NCI-H128 (cell line): Measurements from ENCODE around the gene KEAP1.

Experiments used
- DNase-seq: peaks from one replicate; lab custom pipeline; 2025; ENCODE audit not compliant: unreplicated experiment; lab: John Stamatoyannopoulos, UW

Gene KEAP1

DNA sequence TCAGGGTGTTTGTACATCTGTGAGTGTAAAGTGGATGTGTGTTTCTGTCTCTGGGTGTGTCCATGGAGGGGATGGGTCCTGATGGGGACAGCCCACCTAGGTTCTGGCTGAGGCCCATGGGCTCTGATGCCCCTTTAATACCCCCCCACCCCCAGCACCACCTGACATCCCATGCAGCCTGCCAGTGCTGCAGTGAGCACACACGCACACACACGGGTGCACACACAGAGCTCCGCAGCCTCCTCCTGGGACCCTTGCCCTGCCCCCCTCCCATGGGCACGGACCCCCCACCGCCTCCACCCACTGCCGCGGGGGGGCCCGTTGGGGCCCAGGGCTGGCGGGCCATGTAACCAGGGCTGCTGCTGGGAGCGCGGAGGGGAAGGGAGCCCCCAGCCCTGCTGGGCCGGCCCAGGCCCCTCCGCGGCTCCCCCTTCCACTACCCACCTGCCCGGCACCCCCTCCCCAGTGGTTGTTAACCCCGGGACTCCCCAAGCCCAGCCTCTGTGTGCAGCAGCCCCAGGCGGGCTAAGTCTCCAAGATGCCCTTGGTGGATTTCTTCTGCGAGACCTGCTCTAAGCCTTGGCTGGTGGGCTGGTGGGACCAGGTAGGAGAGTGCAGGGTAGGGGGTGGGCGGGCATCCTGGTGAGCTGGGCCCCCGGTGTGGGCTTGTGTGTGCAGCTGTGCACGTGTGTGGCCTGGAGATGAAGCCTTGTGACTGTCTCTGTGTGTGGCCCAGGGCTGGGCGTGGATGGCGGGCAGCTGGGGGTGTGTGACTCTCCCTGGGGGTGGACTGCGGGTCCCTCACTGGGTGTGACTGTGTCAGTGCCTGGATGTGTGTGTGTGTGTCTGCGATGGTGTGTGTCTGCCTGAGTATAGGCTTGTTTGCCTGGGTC, 50.2 kb downstream of the KEAP1 start:
- no peak for DNase-seq

DNA sequence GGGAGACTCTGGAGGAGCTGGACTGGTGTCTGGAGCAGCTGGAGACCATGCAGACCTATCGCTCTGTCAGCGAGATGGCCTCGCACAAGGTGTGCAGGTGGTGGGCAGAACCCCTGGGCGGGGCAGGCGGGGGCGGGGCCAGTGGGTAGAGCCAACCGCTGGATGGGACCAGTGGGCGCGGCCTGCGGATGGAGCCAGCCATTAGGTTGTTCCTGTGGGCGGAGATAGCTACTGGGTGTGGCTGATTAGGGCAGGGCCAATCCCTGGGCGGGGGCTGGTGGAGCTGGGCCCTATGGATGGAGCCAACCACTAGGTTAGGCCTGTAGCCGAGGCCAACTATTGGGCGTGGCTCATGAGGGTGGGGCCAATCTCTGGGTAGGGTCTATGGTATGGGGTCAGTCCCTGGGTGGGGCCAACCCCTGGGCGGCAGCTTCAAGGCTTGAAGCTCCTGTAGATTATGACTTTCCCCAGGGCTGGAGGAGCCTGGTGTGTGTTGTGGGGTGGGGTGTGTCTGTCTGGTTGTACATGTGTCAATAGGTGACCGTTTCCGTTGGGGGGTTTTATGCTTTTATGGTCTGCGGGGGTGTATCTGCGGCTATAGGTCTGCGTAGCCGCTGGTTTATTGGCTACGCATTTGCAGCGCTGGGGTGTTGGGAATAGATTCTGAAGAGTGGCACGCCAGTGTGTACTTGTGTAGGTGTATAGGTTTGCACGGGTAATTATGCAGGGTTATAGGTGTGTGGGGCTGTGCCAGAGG, 52.1 kb downstream of the KEAP1 start:
- no peak for DNase-seq

DNA sequence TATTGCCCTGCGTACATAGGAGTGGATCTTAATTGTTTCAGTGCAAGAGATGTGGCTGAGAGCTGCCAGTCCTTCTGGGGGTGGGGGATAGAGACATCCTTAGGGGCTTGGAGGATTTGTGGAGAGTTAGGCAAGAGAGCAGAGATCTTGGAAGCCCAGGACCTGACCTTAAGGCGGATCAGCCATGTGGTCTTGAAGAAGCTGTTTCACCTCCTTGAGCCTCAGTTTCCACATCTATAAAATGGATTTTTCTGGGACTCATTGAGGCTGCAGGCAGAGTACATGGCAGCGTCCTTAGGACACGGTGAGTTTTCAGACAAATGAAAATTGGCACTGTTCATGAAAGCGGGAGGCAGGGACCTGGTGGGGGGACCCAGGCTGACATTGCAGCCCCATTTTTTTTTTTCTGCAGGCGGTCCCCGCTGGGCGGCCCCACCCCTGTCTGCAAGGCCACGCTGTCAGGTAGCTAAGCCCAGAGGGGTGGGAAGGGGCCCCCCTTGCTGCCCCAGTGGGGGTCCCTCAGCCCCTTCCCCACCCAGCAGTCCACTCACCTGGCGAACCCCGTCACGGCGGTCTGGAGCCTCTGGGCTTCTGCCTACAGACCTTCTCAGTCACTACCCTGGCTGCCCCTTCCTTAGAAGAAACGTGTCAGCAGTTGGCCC, 52.8 kb downstream of the KEAP1 start:
- DNase-seq: no peak

DNA sequence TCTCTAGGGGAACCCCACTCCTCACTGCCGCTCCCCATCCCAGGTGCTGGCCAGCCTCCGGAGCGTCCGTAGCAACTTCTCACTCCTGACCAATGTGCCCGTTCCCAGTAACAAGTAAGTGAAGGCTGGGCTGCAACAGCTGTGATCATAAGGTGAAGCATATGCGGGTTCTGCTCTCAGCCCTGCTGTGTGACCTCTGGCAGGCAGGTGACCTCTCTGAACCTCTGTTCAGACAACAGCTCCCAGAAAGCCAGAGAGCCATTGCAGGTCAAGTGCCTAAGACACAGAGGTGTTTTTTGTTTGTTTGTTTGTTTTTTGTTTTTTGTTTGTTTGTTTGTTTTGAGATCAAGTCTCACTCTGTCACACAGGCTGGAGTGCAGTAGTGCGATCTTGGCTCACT, 54.1 kb downstream of the KEAP1 start:
- no peak for DNase-seq

DNA sequence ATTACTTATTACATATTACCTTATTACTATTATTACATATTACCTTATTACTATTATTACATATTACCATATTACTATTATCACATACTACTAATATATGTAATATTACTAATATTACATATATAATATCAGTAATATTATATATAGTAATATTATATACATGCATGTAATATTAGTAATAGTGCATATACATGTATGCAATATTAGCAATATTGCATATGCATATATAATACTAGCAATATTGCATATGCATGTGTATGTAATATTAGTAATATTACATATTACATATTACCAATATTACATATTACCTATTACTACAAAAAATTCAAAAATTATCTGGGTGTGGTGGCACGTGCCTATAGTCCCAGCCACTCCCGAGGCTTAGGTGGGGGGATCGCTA, 60.5 kb downstream of the KEAP1 start:
- no peak for DNase-seq

DNA sequence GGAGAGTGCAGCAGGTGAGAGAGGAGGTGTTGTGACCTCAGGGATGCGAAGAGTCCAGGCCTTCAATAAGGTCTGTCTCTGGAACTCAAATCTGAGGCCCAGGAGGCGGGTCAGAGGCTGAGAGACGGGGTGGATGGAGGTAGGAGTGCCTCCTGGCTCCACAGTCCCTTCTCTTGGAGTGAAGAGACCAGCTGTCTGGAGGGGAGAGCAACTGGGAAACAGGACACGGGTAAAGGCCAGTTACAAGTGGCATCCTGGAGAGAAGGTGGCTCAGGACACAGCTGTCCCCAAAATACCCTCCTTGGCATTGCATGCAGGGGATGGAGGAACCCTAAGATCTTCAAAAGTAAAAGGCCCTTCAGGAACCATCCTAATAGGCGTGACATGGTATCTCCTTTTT, 63.6 kb downstream of the KEAP1 start:
- DNase-seq: no peak
